HepG2 (cell line): ENCODE data around the gene KIAA0930. TPM values are rescaled to one million over a fixed set of nuclear protein-coding genes. Genes with fewer than 3 reads are reported as not detected.

Source experiments
- BCL6 ChIP-seq: IDR thresholded peaks from 2 replicates; pipeline ENCODE4 v1.6.1; 2016; ENCODE audit warnings: missing genetic modification reagents, missing compliant biosample characterization
- CEBPB ChIP-seq: IDR thresholded peaks from 2 replicates; pipeline ENCODE4 v1.6.1; 2011; ENCODE audit warnings: low read depth, low read length, improper control_type of control experiment, borderline replicate concordance
- E2F1 ChIP-seq: sonication (generic); formaldehyde crosslinking; IDR thresholded peaks from 2 replicates; pipeline ENCODE4 v1.5.0; 2020; ENCODE audit warnings: missing genetic modification reagents
- E2F2 ChIP-seq: sonication (generic); formaldehyde crosslinking; IDR thresholded peaks from 2 replicates; pipeline ENCODE4 v1.4.0; 2020; ENCODE audit warnings: missing genetic modification reagents, borderline replicate concordance
- ERF ChIP-seq: IDR thresholded peaks from 2 replicates; pipeline ENCODE4 v1.6.1; 2018; ENCODE audit warnings: missing biosample characterization, missing genetic modification reagents
- GATAD2A ChIP-seq: IDR thresholded peaks from 2 replicates; pipeline ENCODE4 v1.6.1; 2016
- IRX3 ChIP-seq: sonication (generic); formaldehyde crosslinking; IDR thresholded peaks from 2 replicates; pipeline ENCODE4 v1.8.1; 2023; ENCODE audit warnings: mild to moderate bottlenecking, low read depth, missing genetic modification reagents, borderline replicate concordance
- MED1 ChIP-seq: sonication (generic); formaldehyde crosslinking; IDR thresholded peaks from 2 replicates; pipeline ENCODE4 v1.4.0; 2020; ENCODE audit warnings: missing genetic modification reagents
- MTF2 ChIP-seq: sonication (generic); formaldehyde crosslinking; IDR thresholded peaks from 2 replicates; pipeline ENCODE4 v1.5.0; 2020; ENCODE audit warnings: missing genetic modification reagents, borderline replicate concordance
- NFAT5 ChIP-seq: sonication (generic); formaldehyde crosslinking; IDR thresholded peaks from 2 replicates; pipeline ENCODE4 v1.4.0; 2020; ENCODE audit warnings: missing genetic modification reagents
- SETDB1 ChIP-seq: sonication (generic); formaldehyde crosslinking; IDR thresholded peaks from 2 replicates; pipeline ENCODE4 v1.5.1; 2020; ENCODE audit warnings: missing genetic modification reagents, mild to moderate bottlenecking, borderline replicate concordance
- SRF ChIP-seq: IDR thresholded peaks from 2 replicates; pipeline ENCODE4 v1.6.1; 2011; ENCODE audit warnings: mild to moderate bottlenecking, low read depth, low read length, moderate library complexity
- ZBTB7B ChIP-seq: sonication (generic); formaldehyde crosslinking; IDR thresholded peaks from 2 replicates; pipeline ENCODE4 v1.4.0; 2020; ENCODE audit warnings: missing genetic modification reagents
- ZNF484 ChIP-seq: sonication (generic); formaldehyde crosslinking; IDR thresholded peaks from 2 replicates; pipeline ENCODE4 v1.5.1; 2020; ENCODE audit warnings: mild to moderate bottlenecking, low read depth, missing genetic modification reagents, borderline replicate concordance
- ZNF609 ChIP-seq: sonication (generic); formaldehyde crosslinking; IDR thresholded peaks from 2 replicates; pipeline ENCODE4 v1.4.0; 2020; ENCODE audit warnings: mild to moderate bottlenecking, missing genetic modification reagents, borderline replicate concordance
- ZNF616 ChIP-seq: sonication (generic); formaldehyde crosslinking; IDR thresholded peaks from 2 replicates; pipeline ENCODE4 v1.5.0; 2020; ENCODE audit warnings: low read depth, mild to moderate bottlenecking, missing genetic modification reagents
- ZSCAN20 ChIP-seq: sonication (generic); formaldehyde crosslinking; IDR thresholded peaks from 2 replicates; pipeline ENCODE4 v1.4.0; 2020; ENCODE audit warnings: missing genetic modification reagents, mild to moderate bottlenecking, borderline replicate concordance
- polyA plus RNA-seq, 8 experiments: library from polyadenylated mRNA; depleted of rRNA in 3 of 8; stranded (reverse) in 7 of 8; unstranded in 1 of 8; fragments of >200 nt; fragmentation: Illumina TruSeq in 4 of 8; extraction: Trizol in 4 of 8; gene quantifications; 2 replicates each; pipeline versions ENCODE4 v1.2.1 to v1.2.3, GENCODE V29; 2011 to 2016; ENCODE audit warnings: low read depth in 4 of 8, missing spikeins in 1 of 8, mixed read lengths in 1 of 8; ENCODE audit not compliant: insufficient read depth in 1 of 8
- total RNA-seq, 5 experiments: library from RNA; depleted of rRNA; stranded (reverse); fragments of >200 nt; fragmentation: Illumina TruSeq; extraction: Trizol; gene quantifications; 2 replicates each; pipeline ENCODE4 v1.2.3, GENCODE V29; 2016; ENCODE audit warnings: low read depth in 1 of 5

Gene KIAA0930
- total and polyA plus RNA-seq, 2 of the 13 experiments (the other 11 are each of a cell fraction or from before 2014, with no cell fraction given), result 27.0 to 38.2 TPM

- TF ChIP-seq ZNF609 (CRISPR knock-in tag) (no peak), MTF2 (CRISPR knock-in tag) (no peak), ZNF484 (no peak), E2F2 (no peak), ZSCAN20 (CRISPR knock-in tag) (no peak), BCL6 (CRISPR knock-in tag) (0 out of 2 replicates have a peak, but pooled peaks have one; percentile 11), ZNF616 (CRISPR knock-in tag) (peak; percentile 19; the same call in 1 of the 2 replicates), GATAD2A (0 out of 2 replicates have a peak, but pooled peaks have one; percentile 9), ZBTB7B (CRISPR knock-in tag) (no peak), ERF (CRISPR knock-in tag) (no peak), CEBPB (peak; percentile 92), SRF (no peak), SETDB1 (CRISPR knock-in tag) (no peak), E2F1 (no peak), IRX3 (CRISPR knock-in tag) (no peak), MED1 (CRISPR knock-in tag) (no peak), NFAT5 (CRISPR knock-in tag) (no peak)
Observed at GRCh38 chr22:45225732-45226502, 14.8 kb downstream of the KIAA0930 start (continued).
